Upper lobe of left lung (tissue), 6 donors: ENCODE results near the gene SAMD7. TPM values are rescaled to one million over a fixed set of nuclear protein-coding genes. Genes with fewer than 3 reads are reported as not detected.
A peak's percentile ranks its signal among the peaks of the same experiment; 100 is the strongest.

Experiments
- ATAC-seq, 2 donors: fragments of 200-7000 bp; cut with Tn5 transposase; one replicate each; pipeline ENCODE4 v1.9.1; 2022; ENCODE audit warnings: mild to moderate bottlenecking in 2 of 2, moderate library complexity in 2 of 2; ENCODE audit not compliant: low FRiP score in 2 of 2
- DNase-seq, 2 donors: peaks; one replicate each; pipeline ENCODE4 v3.0.0-alpha.2; 2019 to 2020
- H3K27ac ChIP-seq, 4 donors: fragments of 200-600 bp; sonication (generic); one replicate each; pipeline ENCODE4 v1.5.1; 2016 to 2019
- H3K27me3 ChIP-seq, 4 donors: fragments of 200-600 bp; sonication (generic); one replicate each; pipeline ENCODE4 v1.5.1; 2017 to 2019
- H3K36me3 ChIP-seq, 4 donors: fragments of 200-600 bp; sonication (generic); one replicate each; pipeline ENCODE4 v1.5.1; 2016 to 2019
- H3K4me1 ChIP-seq, 4 donors: fragments of 200-600 bp; sonication (generic); one replicate each; pipeline ENCODE4 v1.5.1; 2018 to 2019
- H3K4me3 ChIP-seq, 4 donors: fragments of 200-600 bp; sonication (generic); one replicate each; pipeline ENCODE4 v1.5.1; 2017 to 2019; ENCODE audit warnings: mild to moderate bottlenecking in 2 of 4, moderate library complexity in 1 of 4
- H3K9me3 ChIP-seq, 4 donors: fragments of 200-600 bp; sonication (generic); one replicate each; pipeline ENCODE4 v1.5.1; 2018 to 2019
- CTCF ChIP-seq, 6 experiments: fragments of 450-650 bp in 4 of 6; fragments of 200-600 bp in 2 of 6; sonication (generic) in 2 of 6; IDR thresholded peaks; one replicate each; pipeline ENCODE4 v1.5.1; 2016 to 2019; ENCODE audit warnings: antibody characterized with exemption in 6 of 6
- EP300 ChIP-seq, 4 donors: sonication (generic); formaldehyde crosslinking; IDR thresholded peaks; one replicate each; pipeline ENCODE4 v1.5.1; 2017; ENCODE audit warnings: antibody characterized with exemption in 4 of 4, control low read depth in 2 of 4
- POLR2A ChIP-seq, 4 donors: fragments of 450-650 bp; IDR thresholded peaks; one replicate each; pipeline ENCODE4 v1.5.1; 2016 to 2017; ENCODE audit warnings: antibody characterized with exemption in 4 of 4, mild to moderate bottlenecking in 2 of 4
- POLR2AphosphoS5 ChIP-seq, 2 donors: sonication (generic); formaldehyde crosslinking; IDR thresholded peaks; one replicate each; pipeline ENCODE4 v1.5.1; 2017; ENCODE audit warnings: antibody characterized with exemption in 2 of 2
- WGBS, 2 donors: methylation state at CpG; one replicate each; pipeline ENCODE4 v1.1.5; 2017 to 2018; 5-methylcytosine and 5-hydroxymethylcytosine counted together
- total RNA-seq, 6 donors: library from RNA; depleted of rRNA in 4 of 6; stranded (reverse); fragments of >200 nt in 4 of 6; gene quantifications; one replicate each; pipeline versions ENCODE4 v1.1.0 to v1.2.1, GENCODE V29; 2016 to 2021
- donor health status: DM: no; HTN: no; CAD: no; lungs with moderate emphysema.
- donor health status: DM: no; HTN: yes; CAD: no; lungs with severe emphysema.

Gene SAMD7
- total RNA-seq, 6 donors from 2014 or later = not detected

- H3K36me3 ChIP-seq = no peaks in the 10 kb centered on the region
- no peak overlapping the region for H3K4me3 ChIP-seq
- no peak for TF ChIP-seq POLR2A (IDR thresholded peaks at IDR 0.05)
- TF ChIP-seq EP300 (IDR thresholded peaks at IDR 0.05) = no peak
- no peak for TF ChIP-seq CTCF (IDR thresholded peaks at IDR 0.05)
- no peak for TF ChIP-seq POLR2AphosphoS5 (IDR thresholded peaks at IDR 0.05)
- peak; percentile 53 to 80 for ATAC-seq
- 76 to 79% methylated on average over 2 of the region's 2 CpGs for WGBS, 2 donors
- no peaks in the 10 kb centered on the region for H3K9me3 ChIP-seq
- DNase-seq = peak in 1 of 2 donors; percentile 88
- H3K27me3 ChIP-seq = no peaks in the 10 kb centered on the region
- peaks cover 0 to 16% (median 8%) of the 10 kb centered on the region in 4 donors for H3K4me1 ChIP-seq
- peak overlapping the region in 2 of 4 donors; percentile 30 to 50 for H3K27ac ChIP-seq
Measured at GRCh38 chr3:169871129-169871886, 40.1 kb upstream of the SAMD7 start.

GRCh38 chr3:169879013-169879557, 32.3 kb upstream of the SAMD7 start:
- no peak for TF ChIP-seq POLR2AphosphoS5 (IDR thresholded peaks at IDR 0.05)
- no peak for TF ChIP-seq EP300 (IDR thresholded peaks at IDR 0.05)
- no peak for TF ChIP-seq CTCF (IDR thresholded peaks at IDR 0.05)
- TF ChIP-seq POLR2A (IDR thresholded peaks at IDR 0.05) = no peak
- H3K27me3 ChIP-seq = no peaks in the 10 kb centered on the region
- WGBS, 2 donors = 79 to 86% methylated on average over 8 of the region's 8 CpGs
- H3K4me3 ChIP-seq = no peak overlapping the region
- no peaks in the 10 kb centered on the region for H3K4me1 ChIP-seq
- no peaks in the 10 kb centered on the region for H3K9me3 ChIP-seq
- DNase-seq (no peak), ATAC-seq (no peak)
- no peak overlapping the region for H3K27ac ChIP-seq
- H3K36me3 ChIP-seq = no peaks in the 10 kb centered on the region

DNA sequence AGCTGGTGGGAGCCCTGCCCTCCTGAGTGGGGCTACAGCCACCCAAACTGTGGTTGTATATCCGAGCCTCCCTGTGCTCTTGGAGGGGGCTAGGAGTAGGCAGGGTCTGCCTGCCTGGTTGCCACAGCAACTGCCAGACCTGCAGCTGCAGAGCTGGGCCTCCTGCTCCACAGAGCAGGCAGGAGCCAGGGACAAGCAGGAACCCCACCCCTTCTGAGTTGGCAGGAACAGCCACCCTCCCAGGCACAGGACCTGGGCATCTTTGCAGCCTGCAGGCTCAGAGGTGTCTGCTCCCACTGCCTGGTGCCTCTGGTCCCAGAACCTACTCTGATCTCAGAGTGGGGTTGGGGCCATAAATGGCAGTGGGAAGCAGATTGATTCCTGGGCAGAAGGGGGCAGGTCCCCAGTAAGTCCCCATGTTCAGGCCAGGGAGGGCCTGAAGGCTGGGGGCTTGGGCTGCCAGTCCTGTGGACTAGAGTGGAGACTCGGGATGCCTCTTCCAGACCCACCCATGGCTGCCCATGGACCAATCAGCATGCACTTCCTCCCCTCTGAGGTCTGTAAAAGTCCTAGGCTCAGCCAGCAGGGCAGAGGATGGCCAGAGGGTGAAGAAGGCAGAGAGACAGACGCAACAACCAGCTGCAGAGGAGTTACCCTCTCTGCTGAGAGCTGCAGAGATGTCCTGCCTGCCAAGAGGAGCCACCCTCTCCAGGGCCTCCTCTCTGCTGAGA, 31.4 kb upstream of the SAMD7 start:
- Histone ChIP-seq H3K36me3 (no peaks in the 10 kb centered on the region), H3K4me3 (no peak overlapping the region), H3K27me3 (no peaks in the 10 kb centered on the region), H3K4me1 (no peaks in the 10 kb centered on the region), H3K27ac (no peak overlapping the region), H3K9me3 (no peaks in the 10 kb centered on the region)
- peak in 1 of 2 donors; percentile 27 for DNase-seq
- WGBS, 2 donors = 68 to 72% methylated on average over 2 to 3 of the region's 3 CpGs
- peak in 1 of 2 donors; percentile 25 for ATAC-seq
- no peak for TF ChIP-seq POLR2A (IDR thresholded peaks at IDR 0.05)
- TF ChIP-seq POLR2AphosphoS5 (IDR thresholded peaks at IDR 0.05) = no peak
- no peak for TF ChIP-seq CTCF (IDR thresholded peaks at IDR 0.05)

- no peak for ATAC-seq
- no peak for TF ChIP-seq POLR2A (IDR thresholded peaks at IDR 0.05)
- H3K4me3 ChIP-seq = no peak overlapping the region
- H3K27me3 ChIP-seq = no peaks in the 10 kb centered on the region
- no peaks in the 10 kb centered on the region for H3K36me3 ChIP-seq
- WGBS, 2 donors = 88 to 89% methylated on average over 4 of the region's 4 CpGs
- H3K4me1 ChIP-seq = no peaks in the 10 kb centered on the region
- no peak overlapping the region for H3K27ac ChIP-seq
- no peaks in the 10 kb centered on the region for H3K9me3 ChIP-seq
- no peak for DNase-seq
Measured at GRCh38 chr3:169880576-169881250, 30.7 kb upstream of the SAMD7 start.

DNA sequence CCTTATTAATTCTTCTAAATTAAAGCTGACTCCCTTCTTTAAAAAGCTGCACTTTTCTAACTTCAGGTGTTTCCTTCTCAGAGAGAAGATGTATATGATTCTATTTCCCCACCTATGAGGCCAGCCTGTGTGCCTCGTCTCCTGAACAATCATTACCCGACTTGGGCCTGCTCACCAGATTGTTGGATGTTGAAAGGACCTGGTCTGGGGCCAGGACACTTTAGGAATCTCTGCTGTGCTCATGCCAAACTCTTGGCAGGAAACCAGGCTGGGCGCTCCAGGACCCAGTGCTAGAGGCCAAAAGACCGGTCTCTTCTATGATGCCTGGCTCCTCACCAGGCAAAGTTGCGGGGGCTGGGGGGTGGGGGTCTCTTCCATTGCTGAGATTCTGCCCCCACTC, 24.7 kb upstream of the SAMD7 start:
- Histone ChIP-seq H3K27ac (no peak overlapping the region), H3K4me1 (no peaks in the 10 kb centered on the region), H3K9me3 (no peaks in the 10 kb centered on the region), H3K27me3 (no peaks in the 10 kb centered on the region), H3K4me3 (no peak overlapping the region), H3K36me3 (no peaks in the 10 kb centered on the region)
- 38 to 53% methylated on average over 5 of the region's 5 CpGs for WGBS, 2 donors
- TF ChIP-seq POLR2AphosphoS5 (IDR thresholded peaks at IDR 0.05) (no peak), CTCF (IDR thresholded peaks at IDR 0.05) (no peak), POLR2A (IDR thresholded peaks at IDR 0.05) (no peak), EP300 (IDR thresholded peaks at IDR 0.05) (no peak)
- ATAC-seq (peak; percentile 52 to 74), DNase-seq (peak in 1 of 2 donors; percentile 89)
